ENCODE data around the gene PHACTR1.

DNA sequence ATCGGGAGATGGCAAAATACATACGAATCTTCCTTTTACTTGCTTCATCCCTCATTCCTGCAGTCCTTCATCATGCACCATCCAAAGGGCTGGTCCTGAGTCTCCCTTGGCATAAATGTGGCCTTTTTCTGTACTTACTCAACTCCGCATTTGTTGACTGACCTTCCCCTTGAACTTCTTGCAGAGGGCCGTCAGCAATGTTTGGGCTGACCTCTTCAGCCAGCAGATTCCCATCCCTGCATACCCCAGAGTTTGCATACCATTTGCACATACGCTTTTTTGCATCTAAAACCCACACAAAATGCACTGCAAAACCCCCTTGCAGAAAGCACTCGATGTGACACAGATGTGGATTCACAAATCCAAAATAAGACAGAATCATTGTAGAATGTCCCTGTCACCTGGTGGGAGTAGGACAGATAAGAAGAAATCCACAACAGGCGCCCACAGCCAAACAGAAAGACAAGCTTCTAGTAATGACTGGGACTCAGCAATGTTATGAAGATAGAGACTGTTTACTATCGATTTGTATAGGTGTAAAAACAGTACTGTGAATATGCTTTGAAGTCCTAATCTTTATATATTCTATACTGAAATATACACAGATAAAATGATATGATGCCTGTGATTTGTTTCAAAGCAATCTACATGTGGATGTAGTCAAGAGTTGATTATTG is 566.0 kb downstream of the PHACTR1 start:
- TF ChIP-seq SP1 (IDR thresholded peaks at IDR 0.05) (no peak), HDGF (IDR thresholded peaks at IDR 0.05; ENCODE audit: borderline replicate concordance) (no peak), ARNT (IDR thresholded peaks at IDR 0.05) (no peak), ZNF384 (IDR thresholded peaks at IDR 0.05) (no peak)
